ENCODE results near the gene CD79A.
A peak's percentile ranks its signal among the peaks of the same experiment; 100 is the strongest.

Gene CD79A

GRCh38 chr19:41921577-41922576 is 44.8 kb downstream of the CD79A start:
- DNase-seq, result no peak

- DNase-seq, result no peak
Observed at GRCh38 chr19:41922585-41922984, 45.5 kb downstream of the CD79A start.

GRCh38 chr19:41923045-41923788 is 46.1 kb downstream of the CD79A start:
- DNase-seq, result no peak

- DNase-seq, result no peak
Observed at GRCh38 chr19:41924151-41925145, 47.4 kb downstream of the CD79A start.

GRCh38 chr19:41925208-41926003 is 48.3 kb downstream of the CD79A start:
- no peak for DNase-seq

GRCh38 chr19:41926028-41926762 is 49.1 kb downstream of the CD79A start:
- DNase-seq, result no peak

GRCh38 chr19:41926763-41927496 is 49.9 kb downstream of the CD79A start:
- no peak for DNase-seq

- DNase-seq, result no peak
Observed at GRCh38 chr19:41927497-41928192, 50.6 kb downstream of the CD79A start.

GRCh38 chr19:41928221-41928683 is 51.2 kb downstream of the CD79A start, which contains the start of gene ERFL:
TSS of gene ERFL (minus strand) at chr19:41928449. CDS start at chr19:41912919, 15,530 bp downstream.
- DNase-seq, result peak; percentile 19

- DNase-seq, result no peak
Observed at GRCh38 chr19:41928754-41929535, 51.9 kb downstream of the CD79A start.

GRCh38 chr19:41929536-41930071 is 52.5 kb downstream of the CD79A start:
- DNase-seq, result no peak

GRCh38 chr19:41930322-41930722 is 53.2 kb downstream of the CD79A start:
- no peak for DNase-seq

Data from GDM1 (cell line).